Activated T-cell treated with anti-CD3 and anti-CD28 coated beads for 4 hours (primary cell): Measurements from ENCODE around the gene CSNK2A1.
"Not testable (repeated sequence)": the region's sequence is repeated elsewhere in the genome, so short reads cannot be mapped to it uniquely, and the experiment has no call there.

Experiments
- DNase-seq: peaks from one replicate; pipeline ENCODE4 v3.0.0-alpha.2; 2020

The CSNK2A1 gene

DNA sequence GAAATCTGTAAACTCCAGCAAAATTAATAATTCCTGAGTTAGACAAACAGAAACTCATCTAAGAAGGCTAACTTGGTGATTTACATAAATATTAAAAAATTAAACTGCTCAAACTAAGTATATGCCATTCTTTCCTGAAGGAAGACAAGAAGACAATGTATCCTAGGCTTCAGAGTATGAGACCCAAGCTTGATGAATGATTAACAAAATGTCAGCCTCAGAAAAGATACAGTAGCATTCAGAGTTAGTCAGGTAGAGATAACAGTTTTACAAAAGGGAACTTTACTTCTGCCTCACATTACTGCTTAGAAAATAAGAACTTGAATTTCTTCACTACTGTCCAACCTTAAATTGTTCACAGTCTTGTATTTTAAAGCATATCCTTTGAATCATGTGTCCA, 12.0 kb downstream of the CSNK2A1 start:
- no peak for DNase-seq

DNA sequence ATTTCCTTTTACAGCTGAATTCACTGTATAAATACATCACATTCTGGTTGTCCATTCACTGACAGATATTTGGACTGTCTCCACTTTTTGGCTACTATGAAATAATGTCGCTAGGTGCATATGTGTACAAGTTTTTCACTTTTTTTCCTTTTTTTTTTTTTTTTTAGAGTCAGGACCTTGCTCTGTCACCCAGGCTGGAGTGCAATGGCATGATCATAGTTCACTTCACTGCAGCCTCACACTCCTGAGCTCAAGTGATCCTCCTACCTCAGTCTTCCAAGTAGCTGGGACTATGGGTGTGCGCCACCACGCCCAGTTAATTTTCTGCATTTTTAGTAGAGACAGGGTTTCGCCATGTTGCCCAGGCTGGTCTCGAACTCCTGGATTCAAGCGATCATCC, 13.3 kb downstream of the CSNK2A1 start:
- DNase-seq = no peak

DNA sequence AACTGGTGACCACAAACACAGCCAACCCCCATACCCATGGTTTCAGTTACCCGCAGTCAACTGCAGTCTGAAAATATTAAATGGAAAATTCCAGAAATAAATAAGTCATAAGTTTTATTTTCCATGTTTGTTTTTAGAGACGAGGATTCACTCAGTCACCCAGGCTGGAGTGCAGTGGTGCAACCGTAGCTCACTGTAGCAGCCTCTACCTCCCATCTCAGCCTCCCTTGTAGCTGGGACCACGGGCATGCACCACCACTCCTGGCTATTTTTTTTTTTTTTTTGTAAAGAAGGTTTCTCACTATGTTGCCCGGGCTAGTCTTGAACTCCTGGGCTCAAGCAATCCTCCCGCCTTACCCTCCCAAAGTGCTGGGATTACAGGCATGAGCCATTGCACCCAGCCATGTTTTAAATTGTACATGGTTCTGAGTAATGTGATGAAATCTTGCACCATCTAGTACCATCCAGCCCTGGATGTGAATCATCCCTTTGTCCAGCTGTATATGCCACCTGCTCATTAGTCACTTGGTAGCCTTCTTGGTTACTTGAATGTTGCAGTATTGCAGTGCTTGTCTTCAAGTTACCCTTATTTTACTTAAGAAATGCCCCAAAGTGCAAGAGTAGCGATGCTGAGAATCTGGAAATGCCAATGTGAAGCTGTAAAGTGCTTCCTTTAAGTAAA, 14.5 kb downstream of the CSNK2A1 start:
- no peak for DNase-seq

DNA sequence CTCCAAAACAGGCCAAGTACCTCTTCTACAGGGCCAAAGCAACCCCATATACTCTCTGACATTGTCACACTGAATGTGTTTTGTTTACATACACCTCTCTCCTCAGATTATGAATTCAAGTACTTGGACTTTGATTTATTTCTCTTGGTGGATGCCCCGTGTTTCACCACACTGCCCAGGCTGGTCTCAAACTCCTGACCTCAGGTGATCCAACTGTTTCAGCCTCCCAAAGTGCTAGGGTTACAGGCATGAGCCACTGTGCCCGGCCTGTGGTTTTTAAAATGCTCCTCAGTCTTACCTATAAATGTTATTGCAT, 16.1 kb downstream of the CSNK2A1 start:
- no peak for DNase-seq

DNA sequence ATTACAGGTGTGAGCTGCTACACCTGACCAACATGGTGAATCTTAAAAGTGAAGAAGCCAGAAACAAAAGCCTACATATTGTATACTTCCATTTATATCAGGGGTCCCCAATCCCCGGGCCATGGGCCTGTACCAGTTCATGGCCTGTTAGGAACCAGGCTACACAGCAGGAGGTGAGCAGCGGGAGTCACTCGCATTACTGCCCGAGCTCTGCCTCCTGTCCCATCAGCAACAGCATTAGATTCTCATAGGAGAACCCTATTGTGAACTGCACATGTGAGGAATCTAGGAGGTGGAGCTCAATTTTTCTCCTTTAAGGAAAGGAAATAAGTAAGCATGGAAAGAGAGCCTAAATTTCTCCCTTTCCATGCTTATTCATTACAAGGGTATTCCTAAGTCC, 21.7 kb downstream of the CSNK2A1 start:
- DNase-seq = no peak

DNA sequence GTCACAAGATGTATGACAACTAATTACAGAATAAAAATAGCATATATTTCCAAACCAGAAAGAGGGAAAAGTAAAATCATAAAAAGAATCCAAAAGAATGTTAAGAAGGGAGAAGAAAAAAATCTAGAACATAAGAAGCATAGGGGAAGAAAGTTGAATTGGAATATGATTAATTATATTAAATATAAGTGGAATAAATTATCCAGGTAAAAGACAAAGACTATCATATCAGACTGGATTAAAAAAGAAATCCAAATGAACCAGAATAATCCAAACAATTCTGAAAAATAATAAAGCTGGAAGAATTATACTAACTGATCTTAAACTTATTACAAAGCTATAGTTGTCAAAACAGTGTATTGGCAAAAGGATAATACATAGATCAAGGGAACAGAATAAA, 23.6 kb downstream of the CSNK2A1 start:
- DNase-seq = no peak

DNA sequence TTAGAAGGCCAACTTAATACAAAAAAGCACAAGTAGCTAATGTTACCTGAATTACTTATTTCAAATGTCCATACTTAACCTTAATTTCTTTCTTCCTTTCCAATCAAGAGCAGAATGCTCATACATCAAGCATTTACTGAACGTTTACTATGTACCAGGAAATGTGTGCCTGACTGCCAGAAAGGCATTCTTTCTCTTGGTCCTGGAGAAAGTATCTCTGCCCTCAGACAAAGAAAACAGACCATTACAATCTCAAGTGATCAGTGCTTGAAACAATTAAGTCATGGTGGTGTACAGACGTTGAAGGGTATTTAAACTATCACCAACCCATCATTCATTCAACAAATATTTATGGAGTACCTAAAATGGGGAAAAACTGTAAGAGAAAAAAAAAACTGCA, 26.4 kb downstream of the CSNK2A1 start:
- no peak for DNase-seq

DNA sequence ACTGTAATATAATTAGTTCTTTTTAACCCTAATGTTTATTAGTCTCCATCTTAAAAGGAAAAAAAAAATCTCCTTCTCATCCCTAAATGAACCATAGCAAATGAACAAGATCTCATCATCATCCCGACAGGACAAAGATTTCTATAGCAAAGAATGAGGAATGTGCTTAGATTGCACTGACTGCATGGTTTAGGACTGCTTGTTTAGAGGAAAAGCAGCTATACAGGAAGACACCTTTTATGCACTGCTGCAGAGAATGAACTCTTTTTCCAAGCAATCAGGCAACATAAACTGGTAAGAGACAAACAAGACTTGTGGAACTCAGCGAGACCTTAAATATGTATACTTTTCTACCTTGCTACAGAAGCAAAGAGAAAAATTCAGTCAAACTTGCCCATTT, 26.8 kb downstream of the CSNK2A1 start:
- DNase-seq = no peak

DNA sequence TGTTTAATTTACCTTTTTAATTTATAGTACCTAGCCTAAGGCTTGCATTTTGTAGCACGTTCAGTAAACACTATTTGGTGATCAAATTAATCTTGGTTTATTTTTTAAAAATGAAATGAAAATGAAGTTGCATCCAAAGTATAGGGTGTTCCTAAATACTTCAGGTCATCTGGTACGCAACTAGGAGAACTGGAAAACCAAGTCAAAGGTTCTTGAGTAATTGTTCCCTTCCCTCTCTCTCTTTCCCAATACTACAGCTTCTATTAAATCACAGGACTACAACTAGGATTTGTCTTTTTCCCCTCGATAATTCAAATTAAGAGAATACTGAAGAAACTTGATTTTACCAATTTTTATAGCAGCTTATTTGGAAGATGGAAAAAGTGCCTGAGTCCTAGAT, 27.9 kb downstream of the CSNK2A1 start:
- DNase-seq = no peak

DNA sequence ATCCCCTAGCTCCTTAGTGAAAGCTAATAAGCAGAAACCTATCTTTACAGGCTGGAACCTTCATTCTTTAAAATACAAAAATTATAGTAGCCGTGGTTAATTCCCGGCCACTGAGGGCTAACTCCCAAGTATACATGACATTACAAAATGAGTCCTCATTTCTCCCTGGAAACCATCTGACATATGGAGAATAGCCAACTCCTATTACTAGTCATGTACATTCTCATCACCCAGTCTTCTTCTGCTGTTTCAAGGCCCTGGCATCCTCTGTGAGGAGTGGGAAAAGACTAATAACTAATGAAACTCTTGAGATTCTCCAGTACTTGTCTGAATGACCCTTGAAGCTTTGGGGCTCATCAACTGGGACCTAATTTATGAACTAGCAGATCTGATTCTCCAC, 30.2 kb downstream of the CSNK2A1 start:
- DNase-seq = no peak

DNA sequence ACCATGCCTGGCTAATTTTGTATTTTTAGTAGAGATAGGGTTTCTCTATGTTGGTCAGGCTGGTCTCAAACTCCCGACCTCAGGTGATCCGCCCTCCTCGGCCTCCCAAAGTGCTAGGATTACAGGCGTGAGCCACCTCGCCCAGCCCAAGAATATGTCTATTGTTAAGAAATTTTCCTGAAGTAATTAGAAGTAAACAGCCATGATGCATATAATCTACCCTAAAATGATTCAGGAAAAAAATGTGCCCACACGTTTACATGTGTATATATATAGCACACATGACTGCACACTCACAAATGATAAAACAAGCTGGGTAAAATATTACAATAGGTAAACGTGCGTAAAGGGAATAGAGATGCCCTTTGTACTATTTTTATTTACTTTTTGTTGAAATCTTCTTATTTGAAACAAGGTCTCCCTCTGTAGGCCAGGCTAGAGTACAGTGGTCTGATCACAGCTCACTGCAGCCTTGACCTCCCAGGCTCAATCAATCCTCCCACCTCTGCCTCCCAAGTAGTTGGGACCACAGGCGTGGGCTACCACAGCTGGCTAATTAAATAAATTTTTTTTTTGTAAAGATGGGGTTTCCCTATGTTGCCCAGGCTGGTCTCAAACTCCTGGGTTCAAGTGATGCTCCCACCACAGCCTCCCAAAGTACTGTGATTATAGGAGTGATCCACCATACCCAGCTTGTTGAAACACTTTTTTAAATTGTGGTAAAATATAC, 33.1 kb downstream of the CSNK2A1 start:
- not testable (repeated sequence) for DNase-seq

DNA sequence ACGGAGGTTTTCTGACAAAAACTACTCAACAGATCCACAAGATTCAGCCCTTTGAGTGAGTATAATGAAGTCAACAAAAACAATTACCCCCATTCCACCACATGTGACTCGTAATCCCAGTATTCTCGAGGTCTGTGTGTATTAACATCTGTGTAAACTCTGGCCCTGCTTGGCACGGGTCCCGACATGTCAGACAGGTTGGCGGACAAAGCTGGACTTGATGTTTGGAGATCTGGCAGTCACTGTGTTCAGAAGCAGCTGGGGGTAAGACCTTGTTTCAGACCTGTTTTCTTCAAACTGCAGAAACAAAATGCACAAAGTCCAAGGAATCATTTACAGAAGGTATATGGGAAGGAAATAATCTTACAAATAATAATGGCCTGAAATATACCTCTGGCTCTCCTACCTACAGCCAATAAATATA, 35.2 kb downstream of the CSNK2A1 start:
- DNase-seq = not testable (repeated sequence)

DNA sequence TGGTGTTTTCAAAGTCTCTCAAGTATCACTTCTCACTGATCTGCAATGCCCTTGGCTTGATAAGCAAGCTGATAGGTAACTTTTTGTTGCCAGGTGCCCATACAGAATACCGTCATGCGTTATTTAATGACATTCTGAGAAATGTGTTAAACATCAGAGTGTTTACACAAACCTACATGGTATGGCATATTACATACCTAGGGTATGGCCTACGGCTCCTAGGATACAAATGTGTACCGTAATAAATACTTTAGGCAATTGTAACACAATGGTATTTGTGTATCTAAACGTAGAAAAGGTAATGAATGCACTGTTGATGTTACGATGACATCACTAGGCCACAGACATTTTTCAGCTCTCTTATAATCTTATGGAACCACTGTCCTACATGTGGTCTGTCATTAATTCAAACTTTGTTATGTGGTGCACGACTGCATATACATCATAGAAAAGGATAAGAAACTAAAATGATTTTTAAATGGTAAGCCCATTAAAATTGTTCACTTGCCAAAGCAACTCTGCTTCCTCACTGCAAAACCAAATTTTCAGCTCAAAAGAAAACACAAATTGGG, 35.7 kb downstream of the CSNK2A1 start:
- no peak for DNase-seq

DNA sequence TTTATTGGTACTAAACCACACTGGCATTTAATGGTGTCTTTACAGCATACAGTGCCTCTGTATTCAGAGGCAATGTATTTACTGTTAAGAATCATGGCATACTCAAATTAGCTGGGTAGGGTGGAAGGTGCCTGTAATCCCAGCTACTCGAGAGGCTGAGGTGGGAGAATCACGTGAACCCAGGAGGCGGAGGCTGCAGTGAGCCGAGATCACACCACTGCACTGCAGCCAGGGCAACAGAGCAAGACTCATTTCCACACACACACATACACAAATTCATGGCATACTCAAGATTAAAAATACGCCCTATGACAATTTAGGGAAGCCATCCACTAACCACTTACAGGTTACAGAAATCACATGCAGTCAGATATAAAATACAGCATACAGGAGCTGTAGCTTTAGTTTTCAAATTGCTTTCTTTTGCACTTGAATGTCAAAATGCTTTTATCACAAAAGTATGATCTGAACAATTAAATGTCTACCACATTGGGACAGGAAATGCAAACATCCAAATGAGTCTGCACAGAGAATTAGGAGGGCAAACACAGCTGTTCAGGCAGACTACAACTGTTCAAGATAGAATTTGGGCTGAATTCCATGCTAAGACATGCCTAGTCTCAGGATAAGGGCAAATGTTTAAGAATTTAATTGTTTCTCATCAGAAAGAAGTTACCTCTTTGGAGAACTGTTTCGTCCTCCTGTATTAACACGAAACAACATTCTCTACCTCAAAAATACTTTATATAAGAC, 36.4 kb downstream of the CSNK2A1 start:
- DNase-seq = no peak

DNA sequence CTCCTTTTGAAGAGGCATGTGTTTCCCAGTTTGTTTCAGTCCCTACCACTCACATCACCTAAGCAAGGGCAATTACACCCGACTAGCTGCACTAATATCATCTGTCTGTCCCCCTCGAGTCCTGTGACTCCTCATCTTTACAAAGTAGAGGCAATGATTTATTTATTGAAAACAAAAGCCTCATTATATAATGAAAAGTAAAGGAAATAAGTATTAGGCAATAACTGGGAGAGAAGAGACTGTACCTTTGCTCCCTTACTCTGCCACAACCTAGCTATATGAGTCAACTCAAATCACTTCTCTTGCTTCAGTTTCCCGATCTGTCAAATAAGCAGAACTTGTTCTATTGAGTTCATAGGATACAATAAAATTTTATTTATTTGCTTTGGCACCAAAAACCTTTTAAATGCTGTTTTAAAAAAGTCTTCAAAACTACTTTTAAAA, 38.9 kb downstream of the CSNK2A1 start:
- DNase-seq = no peak

DNA sequence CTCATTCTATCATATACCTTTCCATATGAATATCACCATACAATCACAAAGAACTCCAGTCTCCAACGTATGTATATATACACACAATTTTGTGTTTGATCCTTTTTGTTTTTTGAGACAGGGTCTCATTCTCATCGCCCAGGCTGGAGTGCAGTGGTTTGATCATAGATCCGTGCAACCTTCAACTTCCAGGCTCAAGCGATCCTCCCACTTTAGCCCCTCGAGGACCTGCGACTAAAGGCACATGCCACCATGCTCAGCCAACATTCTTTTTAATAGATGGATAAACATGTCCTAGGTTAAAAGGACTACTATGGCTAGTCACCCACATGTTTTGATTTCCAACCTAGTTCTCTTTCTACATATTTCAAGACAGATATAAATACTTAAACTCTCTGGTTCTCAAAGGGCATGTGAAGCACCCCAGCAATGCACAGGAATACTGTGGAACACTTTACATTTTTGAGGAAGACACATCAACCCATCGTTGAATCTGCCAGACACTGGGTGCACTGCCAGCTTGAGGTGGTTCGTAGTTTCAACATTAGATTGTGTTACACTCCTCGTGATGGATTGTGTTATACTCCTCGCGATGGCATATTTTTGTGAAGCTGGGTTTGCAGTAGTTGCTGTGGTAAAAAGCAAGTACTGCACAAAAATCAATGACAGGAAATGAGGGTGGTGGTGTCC, 40.4 kb downstream of the CSNK2A1 start:
- DNase-seq = no peak

DNA sequence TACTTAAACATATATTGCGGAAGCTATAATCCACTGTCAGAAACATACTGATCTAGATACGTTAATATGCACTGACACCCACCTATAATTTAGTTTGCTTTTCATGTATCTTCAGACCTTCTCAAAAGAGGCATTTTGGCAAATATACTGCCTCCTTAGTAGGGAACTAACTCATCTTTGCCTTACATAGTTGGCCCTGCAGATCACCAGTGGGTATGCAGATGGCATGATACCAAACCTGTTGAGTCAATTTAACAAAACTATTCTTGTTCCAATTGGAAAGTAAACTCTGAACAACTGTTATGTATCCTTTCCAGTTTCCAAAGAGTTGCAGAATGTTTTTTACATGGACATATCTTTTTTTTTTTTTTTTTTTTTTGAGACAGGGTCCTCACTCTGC, 45.6 kb downstream of the CSNK2A1 start:
- DNase-seq = no peak

DNA sequence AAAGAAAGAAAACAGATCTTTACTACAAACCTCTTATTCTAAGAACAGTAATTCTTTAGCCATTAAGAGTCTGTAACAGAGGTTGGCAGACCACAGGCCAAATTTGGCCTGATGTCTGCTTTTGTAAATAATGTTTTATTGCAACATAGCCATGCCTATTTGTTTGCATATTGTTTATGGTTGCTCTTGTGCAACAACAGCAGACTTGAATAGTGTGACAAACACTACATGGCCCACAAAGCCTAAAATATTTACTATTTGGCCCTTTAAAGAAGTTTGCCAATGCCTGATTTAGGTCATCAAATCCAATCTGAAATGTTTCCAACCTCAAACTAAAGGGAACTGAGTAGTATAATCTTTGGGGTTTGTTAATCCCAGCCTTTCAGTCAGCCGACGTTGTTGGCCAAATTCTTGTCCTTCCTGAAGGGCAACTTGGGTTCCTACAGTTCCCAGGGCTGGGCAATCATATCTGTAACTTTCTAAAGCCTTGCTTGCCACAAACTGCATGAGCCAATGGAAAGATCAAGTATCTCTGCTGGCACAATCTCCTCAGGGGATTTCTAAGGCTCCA, 47.4 kb downstream of the CSNK2A1 start:
- no peak for DNase-seq

DNA sequence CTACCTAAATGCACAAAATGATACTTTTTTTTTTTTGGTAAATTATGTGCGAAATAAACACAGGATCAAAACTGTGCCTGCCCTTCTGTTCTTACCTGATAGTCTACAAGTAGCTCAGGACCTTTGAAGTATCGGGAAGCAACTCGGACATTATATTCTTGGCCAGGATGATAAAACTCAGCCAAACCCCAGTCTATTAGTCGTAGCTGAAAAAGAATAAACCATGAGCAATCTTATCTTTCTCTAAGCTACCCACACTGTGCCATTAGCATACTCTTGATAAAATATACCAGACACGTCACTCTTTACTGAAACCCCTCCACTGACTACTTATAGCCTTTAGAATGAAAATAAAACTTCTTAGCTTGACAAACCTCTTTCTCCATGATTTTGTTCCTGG, 51.4 kb downstream of the CSNK2A1 start:
- DNase-seq = no peak

DNA sequence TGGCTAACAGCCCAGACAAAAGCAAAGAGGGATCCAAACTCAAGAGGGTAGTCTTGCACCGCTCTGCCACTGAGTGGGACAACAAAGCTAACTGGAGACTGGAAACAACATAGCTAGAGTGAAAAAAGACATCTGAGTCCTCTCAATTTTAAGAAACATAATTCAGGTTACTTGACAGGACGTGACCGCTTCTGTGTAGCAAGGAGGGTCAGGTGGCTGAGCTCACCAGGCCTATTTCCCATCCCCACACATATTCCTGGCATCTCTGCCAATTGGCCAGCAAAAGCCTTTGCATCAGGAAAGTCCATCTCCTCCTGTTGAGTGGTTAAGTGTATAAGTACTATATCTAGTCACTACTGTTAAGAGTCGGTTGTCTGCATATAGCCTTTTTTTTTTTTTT, 55.9 kb downstream of the CSNK2A1 start:
- DNase-seq = no peak

DNA sequence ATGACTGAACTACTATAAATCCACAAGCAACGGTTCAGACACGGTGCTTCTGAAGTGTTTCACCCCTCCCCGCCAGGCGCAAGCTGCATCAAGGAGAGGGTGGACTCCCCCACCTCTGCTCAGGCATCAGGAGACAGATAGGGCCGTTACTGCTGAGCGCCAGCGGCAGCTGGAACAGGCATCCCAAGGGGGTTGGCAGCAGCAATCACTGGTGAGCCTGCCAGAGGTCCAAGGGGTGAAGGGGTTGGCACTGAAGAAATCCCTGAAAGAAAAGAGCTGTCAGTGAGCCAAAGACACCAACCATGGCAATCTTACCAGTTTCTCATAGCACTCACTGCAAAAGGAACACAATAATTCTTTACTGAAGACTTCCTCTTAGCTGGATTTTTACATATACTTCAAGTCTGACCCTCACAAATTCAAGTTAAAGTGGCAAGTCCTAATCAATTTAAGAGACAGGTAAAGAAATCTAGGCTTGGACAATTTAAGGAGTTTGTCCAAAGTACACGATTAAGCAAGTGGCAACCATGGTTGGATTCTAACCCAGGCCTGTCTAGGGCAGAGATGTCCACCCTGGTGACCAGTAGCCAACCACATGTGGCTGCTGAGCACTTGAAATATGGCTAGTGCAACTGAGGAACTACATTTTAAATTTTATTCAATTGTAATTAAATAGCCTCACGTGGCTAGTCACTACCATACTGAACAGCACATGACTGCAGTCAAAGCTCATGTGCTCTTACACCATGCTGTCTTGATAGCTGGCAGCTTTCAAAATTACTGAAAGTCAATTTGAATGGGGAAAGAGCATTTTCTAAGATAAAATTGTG, 59.6 kb downstream of the CSNK2A1 start:
- DNase-seq = no peak

DNA sequence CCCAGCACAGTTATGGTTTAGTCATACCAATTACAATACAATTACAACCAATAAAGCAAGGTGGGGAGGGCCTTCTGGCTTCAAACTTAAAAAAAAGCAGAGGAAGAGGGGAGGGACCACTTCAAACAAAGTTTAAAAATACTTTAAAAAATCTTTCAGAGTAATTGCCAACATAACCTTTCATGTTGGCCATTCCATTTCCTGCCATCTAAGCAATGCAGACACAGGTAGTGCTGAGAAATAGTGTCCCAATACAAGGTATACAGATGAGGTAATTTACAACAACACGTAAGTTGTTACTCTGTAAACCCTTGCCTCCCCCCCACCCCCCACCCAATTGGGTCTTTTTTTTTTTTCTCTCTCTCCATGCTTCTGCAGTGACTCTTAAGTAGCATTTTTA, 62.4 kb downstream of the CSNK2A1 start:
- no peak for DNase-seq
